Measurements from ENCODE around the gene ARSG. TPM values are rescaled to one million over a fixed set of nuclear protein-coding genes. Genes with fewer than 3 reads are reported as not detected.

ARSG gene
- total and polyA plus RNA-seq, 2 of the 13 experiments (the other 11 are each of a cell fraction or from before 2014, with no cell fraction given) = 3.7 to 15.2 TPM

DNA sequence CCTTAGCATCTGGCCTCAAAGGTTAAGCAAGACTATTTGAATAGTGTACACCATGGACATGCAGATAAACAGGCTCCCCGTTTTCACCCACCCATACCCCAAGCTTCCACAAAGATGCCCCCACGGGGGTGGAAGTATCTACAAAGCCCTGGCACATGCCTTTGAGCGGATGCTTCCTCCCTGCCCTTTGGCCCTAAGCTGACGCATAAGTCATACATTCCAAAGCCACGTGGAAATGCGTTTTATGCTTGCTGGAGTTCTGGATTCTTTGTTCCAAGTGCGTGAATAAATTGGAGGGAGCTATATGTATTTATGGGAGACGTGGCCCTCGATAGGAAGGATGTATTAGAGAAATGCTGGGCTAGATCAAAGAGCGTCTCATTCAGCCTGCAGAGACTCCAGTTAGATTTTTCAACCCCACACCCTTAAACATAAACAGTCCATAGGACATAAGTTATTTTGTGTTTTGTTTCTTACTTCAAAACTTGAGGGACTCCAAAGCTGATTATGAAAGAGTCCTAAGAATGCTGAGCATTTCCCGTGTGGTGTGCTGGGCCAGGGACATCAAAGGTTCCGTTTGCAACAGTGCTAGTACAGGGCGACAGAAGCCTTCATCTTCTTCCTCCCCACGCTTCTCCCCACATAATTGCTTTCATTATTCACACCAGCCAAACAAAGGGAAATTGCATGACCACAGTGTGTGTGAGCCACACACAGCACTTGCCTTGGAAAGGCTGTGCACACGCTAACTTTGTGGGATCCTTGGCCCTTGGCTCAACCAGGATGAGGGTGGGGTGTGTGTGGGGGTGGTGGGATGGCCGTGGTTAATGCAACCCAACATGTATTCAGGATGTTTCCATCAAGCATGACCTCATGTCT is 92.4 kb downstream of the ARSG start (continued):
- TF ChIP-seq, protein P1, sequence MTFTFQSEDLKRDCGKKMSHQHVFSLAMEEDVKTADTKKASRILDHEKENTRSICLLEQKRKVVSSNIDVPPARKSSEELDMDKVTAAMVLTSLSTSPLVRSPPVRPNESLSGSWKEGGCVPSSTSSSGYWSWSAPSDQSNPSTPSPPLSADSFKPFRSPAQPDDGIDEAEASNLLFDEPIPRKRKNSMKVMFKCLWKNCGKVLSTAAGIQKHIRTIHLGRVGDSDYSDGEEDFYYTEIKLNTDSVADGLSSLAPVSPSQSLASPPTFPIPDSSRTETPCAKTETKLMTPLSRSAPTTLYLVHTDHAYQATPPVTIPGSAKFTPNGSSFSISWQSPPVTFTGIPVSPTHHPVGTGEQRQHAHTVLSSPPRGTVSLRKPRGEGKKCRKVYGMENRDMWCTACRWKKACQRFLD (CRISPR knock-in tag; IDR thresholded peaks at IDR 0.05; ENCODE audit: borderline replicate concordance) = 0 out of 2 replicates have a peak, but pooled peaks have one; percentile 54
- TF ChIP-seq JUND (CRISPR knock-in tag; IDR thresholded peaks at IDR 0.05) (peak; percentile 83), TAF15 (IDR thresholded peaks at IDR 0.05; ENCODE audit: low read depth, low read length, poor library complexity, severe bottlenecking) (no peak), PAWR (CRISPR knock-in tag; IDR thresholded peaks at IDR 0.05; ENCODE audit: borderline replicate concordance) (no peak), ZKSCAN8 (CRISPR knock-in tag; IDR thresholded peaks at IDR 0.05; ENCODE audit: borderline replicate concordance) (peak; percentile 77), ZNF558 (CRISPR knock-in tag; IDR thresholded peaks at IDR 0.05; ENCODE audit: borderline replicate concordance) (0 out of 2 replicates have a peak, but pooled peaks have one; percentile 41), ZSCAN30 (CRISPR knock-in tag; IDR thresholded peaks at IDR 0.05) (no peak), ZNF790 (CRISPR knock-in tag; IDR thresholded peaks at IDR 0.05; ENCODE audit: borderline replicate concordance) (no peak), SNAPC2 (CRISPR knock-in tag; IDR thresholded peaks at IDR 0.05) (no peak; the same call in 1 of the 2 replicates), ZNF235 (CRISPR knock-in tag; IDR thresholded peaks at IDR 0.05; ENCODE audit: borderline replicate concordance) (0 out of 2 replicates have a peak, but pooled peaks have one; percentile 57), POLR2A (IDR thresholded peaks at IDR 0.05; ENCODE audit: insufficient read depth in 1 of 2, low read depth in 2 of 2, low read length in 2 of 2) (peak in 1 of 2 experiments; percentile 63; a peak in 3 of 4 replicates), FOXK1 (CRISPR knock-in tag; IDR thresholded peaks at IDR 0.05; ENCODE audit: borderline replicate concordance, low read depth) (peak; percentile 71; the same call in 1 of the 2 replicates), ZFAT (CRISPR knock-in tag; conservative IDR thresholded peaks at IDR 0.05) (no peak), ZNF781 (CRISPR knock-in tag; IDR thresholded peaks at IDR 0.05; ENCODE audit: borderline replicate concordance, not compliant biosample characterization) (peak; percentile 81), FOXJ3 (CRISPR knock-in tag; IDR thresholded peaks at IDR 0.05; ENCODE audit: borderline replicate concordance) (peak; percentile 55), ZFP37 (CRISPR knock-in tag; IDR thresholded peaks at IDR 0.05; ENCODE audit: borderline replicate concordance) (no peak; the same call in 1 of the 2 replicates), WIZ (CRISPR knock-in tag; IDR thresholded peaks at IDR 0.05) (peak; percentile 49; the same call in 1 of the 2 replicates), PAF1 (CRISPR knock-in tag; IDR thresholded peaks at IDR 0.05) (no peak)
- TF ChIP-seq, protein P2, sequence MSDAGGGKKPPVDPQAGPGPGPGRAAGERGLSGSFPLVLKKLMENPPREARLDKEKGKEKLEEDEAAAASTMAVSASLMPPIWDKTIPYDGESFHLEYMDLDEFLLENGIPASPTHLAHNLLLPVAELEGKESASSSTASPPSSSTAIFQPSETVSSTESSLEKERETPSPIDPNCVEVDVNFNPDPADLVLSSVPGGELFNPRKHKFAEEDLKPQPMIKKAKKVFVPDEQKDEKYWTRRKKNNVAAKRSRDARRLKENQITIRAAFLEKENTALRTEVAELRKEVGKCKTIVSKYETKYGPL (CRISPR knock-in tag; IDR thresholded peaks at IDR 0.05) = peak; percentile 32; the same call in 1 of the 2 replicates
- TF ChIP-seq, protein P3, sequence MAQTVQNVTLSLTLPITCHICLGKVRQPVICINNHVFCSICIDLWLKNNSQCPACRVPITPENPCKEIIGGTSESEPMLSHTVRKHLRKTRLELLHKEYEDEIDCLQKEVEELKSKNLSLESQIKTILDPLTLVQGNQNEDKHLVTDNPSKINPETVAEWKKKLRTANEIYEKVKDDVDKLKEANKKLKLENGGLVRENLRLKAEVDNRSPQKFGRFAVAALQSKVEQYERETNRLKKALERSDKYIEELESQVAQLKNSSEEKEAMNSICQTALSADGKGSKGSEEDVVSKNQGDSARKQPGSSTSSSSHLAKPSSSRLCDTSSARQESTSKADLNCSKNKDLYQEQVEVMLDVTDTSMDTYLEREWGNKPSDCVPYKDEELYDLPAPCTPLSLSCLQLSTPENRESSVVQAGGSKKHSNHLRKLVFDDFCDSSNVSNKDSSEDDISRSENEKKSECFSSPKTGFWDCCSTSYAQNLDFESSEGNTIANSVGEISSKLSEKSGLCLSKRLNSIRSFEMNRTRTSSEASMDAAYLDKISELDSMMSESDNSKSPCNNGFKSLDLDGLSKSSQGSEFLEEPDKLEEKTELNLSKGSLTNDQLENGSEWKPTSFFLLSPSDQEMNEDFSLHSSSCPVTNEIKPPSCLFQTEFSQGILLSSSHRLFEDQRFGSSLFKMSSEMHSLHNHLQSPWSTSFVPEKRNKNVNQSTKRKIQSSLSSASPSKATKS (CRISPR knock-in tag; IDR thresholded peaks at IDR 0.05) = peak; percentile 91
- TF ChIP-seq, protein P4, sequence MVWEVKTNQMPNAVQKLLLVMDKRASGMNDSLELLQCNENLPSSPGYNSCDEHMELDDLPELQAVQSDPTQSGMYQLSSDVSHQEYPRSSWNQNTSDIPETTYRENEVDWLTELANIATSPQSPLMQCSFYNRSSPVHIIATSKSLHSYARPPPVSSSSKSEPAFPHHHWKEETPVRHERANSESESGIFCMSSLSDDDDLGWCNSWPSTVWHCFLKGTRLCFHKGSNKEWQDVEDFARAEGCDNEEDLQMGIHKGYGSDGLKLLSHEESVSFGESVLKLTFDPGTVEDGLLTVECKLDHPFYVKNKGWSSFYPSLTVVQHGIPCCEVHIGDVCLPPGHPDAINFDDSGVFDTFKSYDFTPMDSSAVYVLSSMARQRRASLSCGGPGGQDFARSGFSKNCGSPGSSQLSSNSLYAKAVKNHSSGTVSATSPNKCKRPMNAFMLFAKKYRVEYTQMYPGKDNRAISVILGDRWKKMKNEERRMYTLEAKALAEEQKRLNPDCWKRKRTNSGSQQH (CRISPR knock-in tag; IDR thresholded peaks at IDR 0.05; ENCODE audit: low read depth) = peak; percentile 84
- TF ChIP-seq, protein P5, sequence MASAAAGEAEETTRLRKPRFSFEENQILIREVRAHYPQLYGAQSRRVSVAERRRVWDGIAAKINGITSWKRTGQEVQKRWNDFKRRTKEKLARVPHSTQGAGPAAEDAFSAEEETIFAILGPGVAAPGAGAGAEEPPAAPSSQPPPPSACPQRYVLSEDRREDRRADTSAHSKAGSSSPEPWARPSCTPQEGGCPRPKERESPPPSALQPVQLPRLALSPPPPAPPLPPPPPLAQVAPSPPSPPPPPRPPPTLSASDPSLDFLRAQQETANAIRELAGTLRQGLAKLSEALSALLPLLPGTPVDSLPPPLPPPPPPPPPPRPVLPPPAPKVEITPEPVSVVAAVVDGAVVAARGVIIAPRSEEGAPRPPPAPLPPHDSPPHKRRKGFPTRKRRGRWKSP (CRISPR knock-in tag; IDR thresholded peaks at IDR 0.05) = peak; percentile 86; the same call in 1 of the 2 replicates
